Panc1 (cell line): Measurements from ENCODE around the gene NFIB.

Experiments
- CTCF ChIP-seq: fragments of 450-650 bp; IDR thresholded peaks from 2 replicates; pipeline ENCODE4 v1.5.1; 2017; ENCODE audit warnings: mild to moderate bottlenecking
- POLR2AphosphoS5 ChIP-seq: IDR thresholded peaks from 2 replicates; pipeline ENCODE4 v1.6.1; 2012; ENCODE audit warnings: mild to moderate bottlenecking, low read depth, low read length, moderate library complexity
- TCF7L2 ChIP-seq: IDR thresholded peaks from 2 replicates; pipeline ENCODE4 v1.6.1; 2011; ENCODE audit warnings: mild to moderate bottlenecking, low read depth, low read length, inconsistent platforms

GRCh38 chr9:14089051-14089803, 224.7 kb downstream of the NFIB start:
- TF ChIP-seq CTCF (no peak), POLR2AphosphoS5 (no peak), TCF7L2 (no peak)
